A549 (cell line): ENCODE measurements around the gene CEP152.

Source experiments
- CHD4 ChIP-seq: fragments of 200-600 bp; sonication (generic); IDR thresholded peaks from 2 replicates; pipeline ENCODE4 v1.6.1; 2016; ENCODE audit warnings: antibody characterized with exemption, mild to moderate bottlenecking, borderline replicate concordance
- NR3C1 ChIP-seq: fragments of >200 bp; sonication (Bioruptor Twin); formaldehyde crosslinking; IDR thresholded peaks from 3 replicates; pipeline ENCODE4 v1.6.1; 2017
- POLR2A ChIP-seq: IDR thresholded peaks from 2 replicates; pipeline ENCODE4 v1.6.1; 2012; ENCODE audit warnings: mild to moderate bottlenecking, low read length
- SMC3 ChIP-seq: fragments of >200 bp; sonication (Bioruptor Twin); formaldehyde crosslinking; IDR thresholded peaks from 3 replicates; pipeline ENCODE4 v1.6.1; 2018; ENCODE audit warnings: inconsistent platforms
- TF ChIP-seq, protein P1 (sequence below): fragments of >200 bp; sonication (Bioruptor Twin); formaldehyde crosslinking; IDR thresholded peaks from 3 replicates; pipeline ENCODE4 v1.5.1; 2016

DNA sequence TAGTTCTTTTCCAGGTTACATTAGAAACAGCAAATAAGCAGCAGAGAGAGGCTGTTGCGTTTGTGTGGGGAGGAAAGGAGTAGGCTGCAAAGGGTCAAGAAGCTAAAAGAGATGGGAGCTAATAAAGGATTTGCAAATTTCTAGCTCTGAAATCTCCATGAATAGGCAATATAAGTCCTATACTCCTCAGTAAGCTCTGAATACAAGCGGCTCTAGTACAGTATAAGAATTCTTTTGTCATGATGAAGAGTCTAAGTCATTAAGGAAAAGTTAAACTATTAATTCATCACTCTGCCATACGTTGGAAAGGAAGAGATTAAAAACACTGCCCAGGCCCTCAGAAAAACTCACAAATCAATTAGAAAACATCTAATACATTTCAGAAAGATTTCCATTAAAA, 59.3 kb downstream of the CEP152 start:
- no peak for TF ChIP-seq POLR2A
- TF ChIP-seq CHD4: no peak
- TF ChIP-seq, protein P1, sequence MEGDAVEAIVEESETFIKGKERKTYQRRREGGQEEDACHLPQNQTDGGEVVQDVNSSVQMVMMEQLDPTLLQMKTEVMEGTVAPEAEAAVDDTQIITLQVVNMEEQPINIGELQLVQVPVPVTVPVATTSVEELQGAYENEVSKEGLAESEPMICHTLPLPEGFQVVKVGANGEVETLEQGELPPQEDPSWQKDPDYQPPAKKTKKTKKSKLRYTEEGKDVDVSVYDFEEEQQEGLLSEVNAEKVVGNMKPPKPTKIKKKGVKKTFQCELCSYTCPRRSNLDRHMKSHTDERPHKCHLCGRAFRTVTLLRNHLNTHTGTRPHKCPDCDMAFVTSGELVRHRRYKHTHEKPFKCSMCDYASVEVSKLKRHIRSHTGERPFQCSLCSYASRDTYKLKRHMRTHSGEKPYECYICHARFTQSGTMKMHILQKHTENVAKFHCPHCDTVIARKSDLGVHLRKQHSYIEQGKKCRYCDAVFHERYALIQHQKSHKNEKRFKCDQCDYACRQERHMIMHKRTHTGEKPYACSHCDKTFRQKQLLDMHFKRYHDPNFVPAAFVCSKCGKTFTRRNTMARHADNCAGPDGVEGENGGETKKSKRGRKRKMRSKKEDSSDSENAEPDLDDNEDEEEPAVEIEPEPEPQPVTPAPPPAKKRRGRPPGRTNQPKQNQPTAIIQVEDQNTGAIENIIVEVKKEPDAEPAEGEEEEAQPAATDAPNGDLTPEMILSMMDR: no peak
- no peak for TF ChIP-seq NR3C1
- TF ChIP-seq SMC3: no peak
